ENCODE measurements around the gene RAB11FIP5. TPM values are rescaled to one million over a fixed set of nuclear protein-coding genes. Genes with fewer than 3 reads are reported as not detected.
"Not testable (repeated sequence)": the region's sequence is repeated elsewhere in the genome, so short reads cannot be mapped to it uniquely, and the experiment has no call there.

Gene RAB11FIP5
- total RNA-seq, 6 donors from 2014 or later = 21.0 to 35.3 (median 29.9) TPM

DNA sequence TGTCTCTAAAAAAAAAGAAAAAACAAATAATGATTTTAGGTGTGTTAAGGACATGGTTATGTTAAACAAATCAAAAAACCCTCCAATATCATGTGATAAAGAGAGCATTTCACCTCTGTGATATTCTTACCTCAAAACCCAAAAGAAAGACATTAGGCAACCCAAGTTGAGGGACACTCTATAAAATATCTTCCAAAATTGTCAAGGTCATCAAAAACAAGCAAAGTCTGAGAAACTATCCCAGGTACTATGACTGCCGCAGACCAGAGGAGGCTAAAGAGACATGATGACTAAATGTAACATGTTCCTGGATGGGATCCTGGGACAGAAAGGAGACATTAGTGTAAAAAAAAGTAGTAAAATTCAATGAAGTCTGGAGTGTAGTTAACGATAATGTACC lies 45.7 kb downstream of the RAB11FIP5 start:
- DNase-seq (no peak), ATAC-seq (ENCODE audit: low FRiP score in 2 of 2) (no peak)
- Histone ChIP-seq H3K36me3 (no peaks in the 10 kb centered on the region), H3K4me3 (no peak overlapping the region), H3K27me3 (no peaks in the 10 kb centered on the region), H3K27ac (no peak overlapping the region), H3K9me3 (no peaks in the 10 kb centered on the region), H3K4me1 (peaks cover 17 to 24% (median 20%) of the 10 kb centered on the region in 4 donors)
- TF ChIP-seq, protein P1, sequence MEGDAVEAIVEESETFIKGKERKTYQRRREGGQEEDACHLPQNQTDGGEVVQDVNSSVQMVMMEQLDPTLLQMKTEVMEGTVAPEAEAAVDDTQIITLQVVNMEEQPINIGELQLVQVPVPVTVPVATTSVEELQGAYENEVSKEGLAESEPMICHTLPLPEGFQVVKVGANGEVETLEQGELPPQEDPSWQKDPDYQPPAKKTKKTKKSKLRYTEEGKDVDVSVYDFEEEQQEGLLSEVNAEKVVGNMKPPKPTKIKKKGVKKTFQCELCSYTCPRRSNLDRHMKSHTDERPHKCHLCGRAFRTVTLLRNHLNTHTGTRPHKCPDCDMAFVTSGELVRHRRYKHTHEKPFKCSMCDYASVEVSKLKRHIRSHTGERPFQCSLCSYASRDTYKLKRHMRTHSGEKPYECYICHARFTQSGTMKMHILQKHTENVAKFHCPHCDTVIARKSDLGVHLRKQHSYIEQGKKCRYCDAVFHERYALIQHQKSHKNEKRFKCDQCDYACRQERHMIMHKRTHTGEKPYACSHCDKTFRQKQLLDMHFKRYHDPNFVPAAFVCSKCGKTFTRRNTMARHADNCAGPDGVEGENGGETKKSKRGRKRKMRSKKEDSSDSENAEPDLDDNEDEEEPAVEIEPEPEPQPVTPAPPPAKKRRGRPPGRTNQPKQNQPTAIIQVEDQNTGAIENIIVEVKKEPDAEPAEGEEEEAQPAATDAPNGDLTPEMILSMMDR (IDR thresholded peaks at IDR 0.05) = no peak
- TF ChIP-seq EP300 (IDR thresholded peaks at IDR 0.05) (no peak), POLR2AphosphoS5 (IDR thresholded peaks at IDR 0.05) (no peak), POLR2A (IDR thresholded peaks at IDR 0.05) (no peak)
- WGBS, 2 donors = 95 to 96% methylated on average over 2 of the region's 2 CpGs

DNA sequence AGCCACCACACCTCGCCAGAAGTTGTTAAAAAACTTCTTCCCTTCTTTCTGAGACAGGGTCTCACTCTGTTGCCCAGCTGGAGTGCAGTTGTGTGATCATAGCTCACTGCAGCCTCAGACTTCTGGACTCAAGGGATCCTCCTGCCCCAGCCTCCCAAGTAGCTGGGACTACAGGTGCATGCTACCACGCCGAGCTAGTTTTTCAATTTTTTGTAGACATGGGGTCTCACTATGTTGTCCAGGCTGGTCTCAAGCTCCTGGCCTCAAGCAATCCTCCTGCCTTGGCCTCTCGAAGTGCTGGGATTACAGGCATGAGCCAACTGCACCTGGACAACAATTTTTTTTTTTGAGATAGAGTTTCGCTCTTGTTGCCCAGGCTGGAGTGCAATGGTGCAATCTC lies 47.7 kb downstream of the RAB11FIP5 start:
- not testable (repeated sequence) for H3K4me3 ChIP-seq; H3K36me3 ChIP-seq; ATAC-seq (ENCODE audit: low FRiP score in 2 of 2)

DNA sequence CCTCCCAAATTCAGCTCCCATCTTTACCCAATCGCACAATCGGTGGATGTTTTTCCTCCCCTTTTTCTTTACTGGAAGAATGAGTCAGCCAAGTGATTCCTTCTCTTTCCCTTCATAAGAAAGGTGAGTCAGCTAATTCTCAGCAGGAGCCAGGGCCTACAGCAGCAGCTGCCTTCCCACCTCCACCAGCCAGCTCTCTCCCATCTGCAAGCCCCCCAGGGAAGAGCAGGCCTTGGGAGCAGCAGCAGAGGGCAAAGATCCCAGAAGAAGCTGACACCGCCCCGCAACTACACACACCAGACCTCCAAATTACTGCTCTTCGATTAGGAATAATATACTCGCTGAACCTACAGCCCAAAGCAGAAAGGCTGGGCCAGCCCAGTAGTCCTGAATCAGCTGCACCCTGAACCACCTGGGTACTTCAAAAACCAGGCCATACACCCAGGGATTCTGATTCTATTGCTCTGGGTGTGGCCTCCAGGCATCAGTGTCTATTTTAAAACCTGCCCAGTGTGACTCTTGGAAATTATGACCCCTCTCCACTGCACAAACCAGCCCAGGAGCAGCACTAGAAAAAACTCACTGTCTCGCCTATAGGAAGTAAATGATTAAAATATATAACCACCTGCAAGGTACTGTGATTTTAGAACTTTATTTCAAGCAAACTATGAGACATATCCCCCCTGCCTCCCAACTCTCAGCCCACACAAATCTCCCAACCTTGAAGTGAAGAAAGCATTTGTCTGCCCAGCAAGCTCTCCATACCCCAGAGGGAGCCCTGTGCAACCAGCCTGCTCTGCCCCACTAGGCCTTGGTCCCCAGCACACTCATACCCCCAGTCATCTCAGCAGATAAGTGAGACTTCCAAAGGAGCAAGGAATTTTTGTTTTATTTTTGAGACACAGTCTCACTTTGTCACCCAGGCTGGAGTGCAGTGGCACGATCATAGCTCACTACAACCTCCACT lies 48.6 kb downstream of the RAB11FIP5 start:
- Histone ChIP-seq H3K27me3 (no peaks in the 10 kb centered on the region), H3K9me3 (no peaks in the 10 kb centered on the region), H3K36me3 (no peaks in the 10 kb centered on the region), H3K4me3 (no peak overlapping the region), H3K4me1 (peaks cover 4 to 8% (median 5%) of the 10 kb centered on the region in 4 donors), H3K27ac (no peak overlapping the region)
- ATAC-seq (ENCODE audit: low FRiP score in 2 of 2) = peak in 1 of 2 donors; percentile 79
- no peak for TF ChIP-seq POLR2A (IDR thresholded peaks at IDR 0.05)
- TF ChIP-seq POLR2AphosphoS5 (IDR thresholded peaks at IDR 0.05) = no peak
- TF ChIP-seq EP300 (IDR thresholded peaks at IDR 0.05) = no peak
- TF ChIP-seq, protein P1 (IDR thresholded peaks at IDR 0.05) = no peak
- 93% methylated on average over 8 of the region's 8 CpGs for WGBS, 2 donors
- no peak for DNase-seq

More for the DNA sequence above, 47.7 kb downstream of the RAB11FIP5 start:
- not testable (repeated sequence) for H3K9me3 ChIP-seq, DNase-seq, H3K27ac ChIP-seq, H3K27me3 ChIP-seq
- 99% methylated on average over 5 of the region's 5 CpGs for WGBS, 2 donors
- H3K4me1 ChIP-seq = peaks cover 13 to 17% (median 14%) of the 10 kb centered on the region in 4 donors

DNA sequence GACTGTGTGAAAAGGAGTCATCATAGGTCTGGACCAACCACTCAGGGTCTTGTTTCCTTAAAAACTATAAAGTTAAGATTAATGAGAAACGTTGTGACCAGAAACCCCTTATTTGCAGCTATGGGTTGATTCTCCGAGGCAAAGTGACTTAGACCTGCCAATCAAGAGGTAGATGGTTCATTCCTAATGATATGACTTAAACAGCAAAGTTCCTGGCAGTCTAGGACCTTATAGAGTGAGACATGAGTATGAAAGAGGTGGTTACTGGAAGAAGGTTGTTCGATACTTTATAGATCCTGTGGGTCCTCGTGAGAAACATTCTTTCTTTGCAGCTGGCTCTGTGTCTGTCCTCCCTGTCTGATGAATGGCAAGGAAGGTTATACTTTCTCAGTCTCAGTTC lies 49.3 kb downstream of the RAB11FIP5 start:
- TF ChIP-seq POLR2AphosphoS5 (IDR thresholded peaks at IDR 0.05) = no peak
- TF ChIP-seq EP300 (IDR thresholded peaks at IDR 0.05) = no peak
- no peak for TF ChIP-seq POLR2A (IDR thresholded peaks at IDR 0.05)
- TF ChIP-seq, protein P1 (IDR thresholded peaks at IDR 0.05) = no peak
- WGBS, 2 donors = 76 to 88% methylated on average over 4 of the region's 4 CpGs
- Histone ChIP-seq H3K4me1 (peaks cover 0 to under 1% (median under 1%) of the 10 kb centered on the region in 4 donors), H3K36me3 (no peaks in the 10 kb centered on the region), H3K4me3 (no peak overlapping the region), H3K27me3 (no peaks in the 10 kb centered on the region), H3K9me3 (no peaks in the 10 kb centered on the region), H3K27ac (no peak overlapping the region)
- ATAC-seq (ENCODE audit: low FRiP score in 2 of 2) (no peak), DNase-seq (no peak)

DNA sequence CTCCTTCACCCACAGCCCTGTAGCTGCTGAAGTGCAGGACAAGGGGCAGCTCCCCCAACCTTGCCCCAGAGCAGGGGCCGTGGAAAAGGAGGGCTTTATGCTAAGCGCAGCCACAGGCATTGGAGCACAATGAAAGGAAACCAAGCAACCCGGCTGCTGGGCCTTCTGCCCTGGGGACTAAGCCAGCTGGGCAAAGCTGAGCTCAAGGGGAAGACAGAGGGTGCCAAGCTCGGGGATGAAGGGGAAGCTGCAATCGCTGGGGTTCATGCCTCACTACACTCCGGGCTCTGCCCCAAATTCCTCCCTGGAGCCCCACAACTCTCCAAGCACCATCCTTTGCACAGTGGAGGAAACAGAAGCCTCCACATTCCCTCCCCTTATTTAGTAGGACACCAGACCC lies 53.6 kb downstream of the RAB11FIP5 start:
- Histone ChIP-seq H3K27me3 (no peaks in the 10 kb centered on the region), H3K27ac (no peak overlapping the region), H3K4me3 (no peak overlapping the region), H3K36me3 (peaks cover 0 to 21% (median 10%) of the 10 kb centered on the region in 4 donors), H3K9me3 (peaks cover 0 to 14% (median 2%) of the 10 kb centered on the region in 4 donors), H3K4me1 (no peaks in the 10 kb centered on the region)
- ATAC-seq (ENCODE audit: low FRiP score in 2 of 2) = no peak
- TF ChIP-seq, protein P1 (IDR thresholded peaks at IDR 0.05) = no peak
- TF ChIP-seq POLR2A (IDR thresholded peaks at IDR 0.05) (no peak), POLR2AphosphoS5 (IDR thresholded peaks at IDR 0.05) (no peak), EP300 (IDR thresholded peaks at IDR 0.05) (no peak)
- no peak for DNase-seq
- WGBS, 2 donors = 83 to 100% methylated on average over 5 to 6 of the region's 6 CpGs
